Endothelial cell of umbilical vein (primary cell): ENCODE results near the gene DCLRE1B. TPM values are rescaled to one million over a fixed set of nuclear protein-coding genes. Genes with fewer than 3 reads are reported as not detected.

ENCODE experiments used
- BruUV-seq: library from RNA; stranded (reverse); fragments of 400-500 nt; replicated peaks from 2 replicates; lab custom pipeline; 2021; lab: Mats Ljungman, UMichigan
- CTCF ChIA-PET: fragments of 300-600, 350-600 bp; sonication (Branson Sonifier 250); formaldehyde crosslinking; loops from one replicate; lab custom pipeline; 2021; ENCODE audit warnings: antibody characterized with exemption, inconsistent platforms; lab: Charles Lee
- POLR2A ChIA-PET: fragments of 300-600, 350-600 bp; sonication (Branson Sonifier 250); formaldehyde crosslinking; loops from one replicate; lab custom pipeline; 2021; ENCODE audit warnings: antibody characterized with exemption, inconsistent platforms; lab: Charles Lee
- DNase-seq: peaks from one replicate; pipeline ENCODE4 v3.0.0-alpha.2; 2011; ENCODE audit warnings: low read depth, low spot score
- FAIRE-seq: peaks from 2 replicates; lab custom pipeline; 2011; peaks lifted over from hg19 to GRCh38; lab: Jason Lieb, UNC
- H2AFZ ChIP-seq: 2 replicates; pipeline ENCODE4 v1.6.0; 2012; ENCODE audit warnings: low read depth, low read length, control low read depth, inconsistent platforms
- H3K27ac ChIP-seq: 2 replicates; pipeline ENCODE4 v1.5.1; 2011; ENCODE audit warnings: low read depth, mild to moderate bottlenecking, control low read depth, low read length, moderate library complexity; ENCODE audit not compliant: insufficient read depth
- H3K27me3 ChIP-seq, 2 experiments: 2 replicates each; pipeline versions ENCODE4 v1.6.0 to v1.6.1; 2011; ENCODE audit warnings: low read length in 2 of 2, mixed read lengths in 1 of 2; ENCODE audit not compliant: control insufficient read depth in 2 of 2, insufficient read depth in 2 of 2
- H3K36me3 ChIP-seq, 2 experiments: 2 replicates in 1 of 2; 3 replicates in 1 of 2; pipeline ENCODE4 v1.5.1; 2011; ENCODE audit warnings: low read length in 2 of 2, mild to moderate bottlenecking in 1 of 2, moderate library complexity in 1 of 2; ENCODE audit not compliant: control insufficient read depth in 2 of 2, insufficient read depth in 2 of 2; ENCODE audit errors: extremely low read depth in 1 of 2
- H3K4me1 ChIP-seq: 3 replicates; pipeline ENCODE4 v1.5.1; 2011; ENCODE audit warnings: mild to moderate bottlenecking, low read length; ENCODE audit not compliant: control insufficient read depth, insufficient read depth; ENCODE audit errors: extremely low read depth
- H3K4me2 ChIP-seq: 2 replicates; pipeline ENCODE4 v1.6.1; 2011; ENCODE audit warnings: low read length, control low read depth, mixed read lengths; ENCODE audit not compliant: insufficient read depth
- H3K4me3 ChIP-seq, 3 experiments: fragments of 200-600 bp in 1 of 3; sonication (generic), shearing (Covaris generic) in 1 of 3; replicated peaks in 1 of 3; 2 replicates each; pipeline ENCODE4 v1.5.1; 2011 to 2016; ENCODE audit warnings: control low read depth in 3 of 3, low read length in 3 of 3, mild to moderate bottlenecking in 2 of 3, inconsistent platforms in 1 of 3, low read depth in 1 of 3, moderate library complexity in 1 of 3; ENCODE audit not compliant: insufficient read depth in 1 of 3
- H3K79me2 ChIP-seq: 2 replicates; pipeline ENCODE4 v1.6.0; 2012; ENCODE audit warnings: low read length, inconsistent platforms; ENCODE audit not compliant: control insufficient read depth, insufficient read depth
- H3K9ac ChIP-seq: replicated peaks from 2 replicates; pipeline ENCODE3; 2011; ENCODE audit warnings: low read length, control low read depth; ENCODE audit not compliant: insufficient read depth; ENCODE audit errors: extremely low read depth
- H3K9me1 ChIP-seq: replicated peaks from 3 replicates; pipeline ENCODE4 v1.6.0; 2011; ENCODE audit warnings: mild to moderate bottlenecking, low read length; ENCODE audit not compliant: control insufficient read depth, insufficient read depth; ENCODE audit errors: extremely low read depth
- H3K9me3 ChIP-seq: replicated peaks from 2 replicates; pipeline ENCODE4 v1.5.1; 2012; ENCODE audit warnings: low read length, inconsistent platforms; ENCODE audit not compliant: control insufficient read depth, insufficient read depth
- H4K20me1 ChIP-seq: replicated peaks from 2 replicates; pipeline ENCODE3; 2011; ENCODE audit warnings: mild to moderate bottlenecking, low read length; ENCODE audit not compliant: control insufficient read depth, insufficient read depth; ENCODE audit errors: extremely low read depth
- EZH2 ChIP-seq: IDR thresholded peaks from 2 replicates; pipeline ENCODE4 v1.6.1; 2012; ENCODE audit warnings: borderline replicate concordance, low read depth, mild to moderate bottlenecking, moderate library complexity, low read length, inconsistent platforms; ENCODE audit not compliant: severe bottlenecking
- FOS ChIP-seq: IDR thresholded peaks from 2 replicates; pipeline ENCODE4 v1.6.1; 2011; ENCODE audit warnings: mild to moderate bottlenecking, low read length, moderate library complexity, borderline replicate concordance; ENCODE audit not compliant: insufficient read depth
- JUN ChIP-seq: IDR thresholded peaks from 2 replicates; pipeline ENCODE4 v1.6.1; 2011; ENCODE audit warnings: borderline replicate concordance, low read depth; ENCODE audit not compliant: insufficient read length, insufficient read depth
- MAX ChIP-seq: IDR thresholded peaks from 2 replicates; pipeline ENCODE4 v1.6.1; 2011; ENCODE audit not compliant: insufficient read depth, insufficient read length
- POLR2A ChIP-seq: IDR thresholded peaks from 2 replicates; pipeline ENCODE4 v1.6.1; 2012; ENCODE audit warnings: low read depth, mild to moderate bottlenecking, control low read depth, low read length
- POLR2AphosphoS5 ChIP-seq: IDR thresholded peaks from 2 replicates; pipeline ENCODE4 v1.6.1; 2012; ENCODE audit warnings: low read depth, mild to moderate bottlenecking, control low read depth, low read length, moderate library complexity; ENCODE audit not compliant: insufficient read depth
- dilution Hi-C: fragments of 300-500 bp; cut with MboI; formaldehyde crosslinking; loops from one replicate; pipeline ENCODE4 v1.15.0; 2019; ENCODE audit warnings: low sequenced_read_pairs; ENCODE audit not compliant: extremely low pct_ligation_motif_present
- intact Hi-C: fragments of 100-400 bp; cut with micrococcal nuclease; formaldehyde crosslinking; loops from one replicate; pipeline ENCODE4 v1.10.0; 2022
- polyA plus RNA-seq, 4 experiments: library from polyadenylated mRNA; depleted of rRNA in 3 of 4; stranded (reverse) in 3 of 4; unstranded in 1 of 4; fragments of >200 nt; gene quantifications; 2 replicates each; pipeline versions ENCODE4 v1.2.1 to v1.2.3, GENCODE V29; 2011 to 2012; ENCODE audit warnings: missing spikeins in 1 of 4
- total RNA-seq: library from RNA; stranded (reverse); gene quantifications from 2 replicates; pipeline ENCODE4 v1.2.3, GENCODE V29; 2021

Gene DCLRE1B
- total and polyA plus RNA-seq, 2 donors (not counting 3 experiments of a cell fraction or from before 2014, with no cell fraction given): 5.6 to 10.7 TPM

GRCh38 chr1:113903501-113904292 is 1.4 kb upstream of the DCLRE1B start:
- H3K27ac ChIP-seq: peak overlapping the region; percentile 72
- DNase-seq: no peak
- TF ChIP-seq JUN (no peak), POLR2A (no peak), FOS (no peak), MAX (no peak), POLR2AphosphoS5 (no peak), EZH2 (no peak)
- peak overlapping the region; percentile 91 for H3K9ac ChIP-seq
- peaks cover 12% of the 10 kb centered on the region for H3K4me1 ChIP-seq
- peak overlapping the region; percentile 55 to 86 (median 60) for H3K4me3 ChIP-seq
- H3K9me3 ChIP-seq: no peaks in the 10 kb centered on the region
- ChIA-PET CTCF (interaction anchor here (0.6 to 4.8 kb wide), 15 partner anchors 8 to 379 kb away, joined by 3 to 54 read pairs (median 4); partner anchors contain the start of gene HIPK1), POLR2A (interaction anchor here (0.6 to 1.7 kb wide), 7 partner anchors 26 to 231 kb away, joined by 3 to 8 read pairs (median 5); partner anchors contain the start of genes HIPK1 and RSBN1)
- dilution Hi-C loops (no loop called here), intact Hi-C loops (loop anchor here (2.0 to 10.0 kb wide), 3 partner anchors 75 to 1189 kb away; partner anchors contain the start of genes OLFML3 and PPM1J)
- peak overlapping the region; percentile 88 for H3K4me2 ChIP-seq
- no peaks in the 10 kb centered on the region for H4K20me1 ChIP-seq
- H2AFZ ChIP-seq: peak overlapping the region; percentile 69
- no TSS peak for BruUV-seq
- H3K9me1 ChIP-seq: no peaks in the 10 kb centered on the region
- H3K79me2 ChIP-seq: peaks cover 30% of the 10 kb centered on the region
- peaks cover 6 to 8% of the 10 kb centered on the region in 2 experiments for H3K36me3 ChIP-seq
- no peaks in the 10 kb centered on the region for H3K27me3 ChIP-seq
- FAIRE-seq: peak; percentile 4
